Measurements from ENCODE around the gene KDM4B. TPM values are rescaled to one million over a fixed set of nuclear protein-coding genes. Genes with fewer than 3 reads are reported as not detected.

The KDM4B gene
- total RNA-seq, 1 donor from 2014 or later, result 39.0 TPM

DNA sequence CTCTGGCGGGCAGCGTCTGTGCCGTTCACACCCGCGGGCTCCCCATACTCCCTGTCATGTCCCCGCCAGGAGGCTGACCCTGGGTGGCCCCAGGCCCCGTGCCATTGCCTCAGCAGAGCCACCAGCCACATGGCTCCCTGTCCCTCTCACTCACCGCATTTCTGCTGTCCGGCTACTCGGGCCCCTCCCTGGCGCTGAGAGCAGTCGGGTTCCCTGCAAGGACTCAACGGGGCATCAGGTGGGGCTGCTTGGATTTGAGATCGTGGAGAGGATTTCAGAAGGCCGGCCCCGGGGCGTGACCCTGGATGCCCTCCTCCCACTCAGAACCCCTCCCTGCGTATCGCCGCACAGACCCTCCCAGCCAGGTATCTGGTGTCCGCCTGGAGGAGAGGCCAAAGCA lies 142.1 kb downstream of the KDM4B start:
- intact Hi-C loops (cut with DNase I), result no loop called here
- TF ChIP-seq, protein P1, sequence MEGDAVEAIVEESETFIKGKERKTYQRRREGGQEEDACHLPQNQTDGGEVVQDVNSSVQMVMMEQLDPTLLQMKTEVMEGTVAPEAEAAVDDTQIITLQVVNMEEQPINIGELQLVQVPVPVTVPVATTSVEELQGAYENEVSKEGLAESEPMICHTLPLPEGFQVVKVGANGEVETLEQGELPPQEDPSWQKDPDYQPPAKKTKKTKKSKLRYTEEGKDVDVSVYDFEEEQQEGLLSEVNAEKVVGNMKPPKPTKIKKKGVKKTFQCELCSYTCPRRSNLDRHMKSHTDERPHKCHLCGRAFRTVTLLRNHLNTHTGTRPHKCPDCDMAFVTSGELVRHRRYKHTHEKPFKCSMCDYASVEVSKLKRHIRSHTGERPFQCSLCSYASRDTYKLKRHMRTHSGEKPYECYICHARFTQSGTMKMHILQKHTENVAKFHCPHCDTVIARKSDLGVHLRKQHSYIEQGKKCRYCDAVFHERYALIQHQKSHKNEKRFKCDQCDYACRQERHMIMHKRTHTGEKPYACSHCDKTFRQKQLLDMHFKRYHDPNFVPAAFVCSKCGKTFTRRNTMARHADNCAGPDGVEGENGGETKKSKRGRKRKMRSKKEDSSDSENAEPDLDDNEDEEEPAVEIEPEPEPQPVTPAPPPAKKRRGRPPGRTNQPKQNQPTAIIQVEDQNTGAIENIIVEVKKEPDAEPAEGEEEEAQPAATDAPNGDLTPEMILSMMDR (IDR thresholded peaks at IDR 0.05), result no peak
- Histone ChIP-seq H3K27me3 (no peaks in the 10 kb centered on the region), H3K27ac (no peak overlapping the region), H3K9me3 (no peaks in the 10 kb centered on the region), H3K36me3 (peaks cover 42% of the 10 kb centered on the region), H3K4me3 (no peak overlapping the region), H3K4me1 (no peaks in the 10 kb centered on the region)
- no peak for DNase-seq
- ATAC-seq, result no peak

GRCh38 chr19:5112175-5112574 lies 143.3 kb downstream of the KDM4B start:
- H3K27ac ChIP-seq, result no peak overlapping the region
- H3K4me3 ChIP-seq, result no peak overlapping the region
- TF ChIP-seq, protein P1 (IDR thresholded peaks at IDR 0.05), result no peak
- intact Hi-C loops (cut with DNase I), result no loop called here
- no peak for DNase-seq
- no peak for ATAC-seq
- H3K4me1 ChIP-seq, result no peaks in the 10 kb centered on the region
- no peaks in the 10 kb centered on the region for H3K27me3 ChIP-seq
- H3K9me3 ChIP-seq, result no peaks in the 10 kb centered on the region
- H3K36me3 ChIP-seq, result peaks cover 42% of the 10 kb centered on the region

- TF ChIP-seq, protein P1 (IDR thresholded peaks at IDR 0.05), result no peak
- no peaks in the 10 kb centered on the region for H3K4me1 ChIP-seq
- H3K27ac ChIP-seq, result no peak overlapping the region
- H3K36me3 ChIP-seq, result peaks cover 42% of the 10 kb centered on the region
- DNase-seq, result no peak
- H3K27me3 ChIP-seq, result no peaks in the 10 kb centered on the region
- H3K4me3 ChIP-seq, result no peak overlapping the region
- ATAC-seq, result no peak
- no peaks in the 10 kb centered on the region for H3K9me3 ChIP-seq
- intact Hi-C loops (cut with DNase I), result no loop called here
Observed at GRCh38 chr19:5112681-5113575, 144.0 kb downstream of the KDM4B start.

- H3K27ac ChIP-seq, result no peak overlapping the region
- H3K36me3 ChIP-seq, result peaks cover 36% of the 10 kb centered on the region
- H3K27me3 ChIP-seq, result no peaks in the 10 kb centered on the region
- H3K9me3 ChIP-seq, result no peaks in the 10 kb centered on the region
- TF ChIP-seq, protein P1 (IDR thresholded peaks at IDR 0.05), result no peak
- ATAC-seq, result no peak
- H3K4me3 ChIP-seq, result no peak overlapping the region
- intact Hi-C loops (cut with DNase I), result no loop called here
- DNase-seq, result no peak
- no peaks in the 10 kb centered on the region for H3K4me1 ChIP-seq
Observed at GRCh38 chr19:5113633-5114586, 145.0 kb downstream of the KDM4B start.

- Histone ChIP-seq H3K9me3 (no peaks in the 10 kb centered on the region), H3K36me3 (peaks cover 38% of the 10 kb centered on the region), H3K27ac (no peak overlapping the region), H3K4me3 (no peak overlapping the region), H3K4me1 (no peaks in the 10 kb centered on the region), H3K27me3 (no peaks in the 10 kb centered on the region)
- DNase-seq (no peak), ATAC-seq (no peak)
- intact Hi-C loops (cut with DNase I), result no loop called here
- TF ChIP-seq, protein P1 (IDR thresholded peaks at IDR 0.05), result no peak
Observed at GRCh38 chr19:5114727-5115126, 145.8 kb downstream of the KDM4B start.

Data from upper lobe of right lung (tissue), 1 donor.